AG10803 (cell line): ENCODE results near the gene BCAS2.

Experiments used
- DNase-seq: peaks from one replicate; pipeline ENCODE4 v3.0.0; 2010; ENCODE audit warnings: low read depth
- H3K4me3 ChIP-seq: 2 replicates; pipeline ENCODE4 v1.5.1; 2011; ENCODE audit warnings: mild to moderate bottlenecking, low read length, control low read depth
- TF ChIP-seq, protein P1 (sequence below): conservative IDR thresholded peaks from 2 replicates; pipeline ENCODE4 v1.5.1; 2011; ENCODE audit warnings: mild to moderate bottlenecking, low read length, control low read depth, inconsistent platforms

The BCAS2 gene

GRCh38 chr1:114535401-114535800 is 46.0 kb downstream of the BCAS2 start:
- DNase-seq = no peak
- TF ChIP-seq, protein P1, sequence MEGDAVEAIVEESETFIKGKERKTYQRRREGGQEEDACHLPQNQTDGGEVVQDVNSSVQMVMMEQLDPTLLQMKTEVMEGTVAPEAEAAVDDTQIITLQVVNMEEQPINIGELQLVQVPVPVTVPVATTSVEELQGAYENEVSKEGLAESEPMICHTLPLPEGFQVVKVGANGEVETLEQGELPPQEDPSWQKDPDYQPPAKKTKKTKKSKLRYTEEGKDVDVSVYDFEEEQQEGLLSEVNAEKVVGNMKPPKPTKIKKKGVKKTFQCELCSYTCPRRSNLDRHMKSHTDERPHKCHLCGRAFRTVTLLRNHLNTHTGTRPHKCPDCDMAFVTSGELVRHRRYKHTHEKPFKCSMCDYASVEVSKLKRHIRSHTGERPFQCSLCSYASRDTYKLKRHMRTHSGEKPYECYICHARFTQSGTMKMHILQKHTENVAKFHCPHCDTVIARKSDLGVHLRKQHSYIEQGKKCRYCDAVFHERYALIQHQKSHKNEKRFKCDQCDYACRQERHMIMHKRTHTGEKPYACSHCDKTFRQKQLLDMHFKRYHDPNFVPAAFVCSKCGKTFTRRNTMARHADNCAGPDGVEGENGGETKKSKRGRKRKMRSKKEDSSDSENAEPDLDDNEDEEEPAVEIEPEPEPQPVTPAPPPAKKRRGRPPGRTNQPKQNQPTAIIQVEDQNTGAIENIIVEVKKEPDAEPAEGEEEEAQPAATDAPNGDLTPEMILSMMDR = no peak
- no peak overlapping the region for H3K4me3 ChIP-seq

DNA sequence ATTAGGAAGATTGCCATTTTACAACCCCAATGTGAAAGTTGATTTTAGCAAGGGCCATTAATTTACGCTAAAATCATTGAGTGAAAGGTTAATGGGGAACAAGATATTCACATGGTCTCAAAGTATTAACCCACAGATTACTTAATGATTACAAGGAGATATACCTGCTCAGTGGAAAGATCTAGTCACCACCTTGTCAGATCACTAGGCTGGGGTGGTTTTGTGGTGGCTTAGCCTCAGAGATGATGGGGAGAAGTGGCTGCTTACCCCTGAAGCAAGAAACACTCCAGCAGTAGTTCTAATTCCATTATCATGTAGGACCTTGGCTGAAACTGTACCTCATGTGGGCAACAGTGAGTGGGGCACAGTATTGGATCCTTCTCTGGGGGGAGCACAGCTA is 50.3 kb downstream of the BCAS2 start:
- H3K4me3 ChIP-seq = no peak overlapping the region
- TF ChIP-seq, protein P1 = no peak
- DNase-seq = no peak

- H3K4me3 ChIP-seq = no peak overlapping the region
- no peak for DNase-seq
- TF ChIP-seq, protein P1 = no peak
Observed at GRCh38 chr1:114530224-114530623, 51.2 kb downstream of the BCAS2 start.

GRCh38 chr1:114524944-114525343 is 56.5 kb downstream of the BCAS2 start:
- H3K4me3 ChIP-seq = no peak overlapping the region
- TF ChIP-seq, protein P1 = no peak
- DNase-seq = no peak

GRCh38 chr1:114522264-114522575 is 59.2 kb downstream of the BCAS2 start:
- TF ChIP-seq, protein P1 = no peak
- H3K4me3 ChIP-seq = no peak overlapping the region
- no peak for DNase-seq

GRCh38 chr1:114521396-114522263 is 59.8 kb downstream of the BCAS2 start:
- TF ChIP-seq, protein P1 = no peak
- H3K4me3 ChIP-seq = no peak overlapping the region
- DNase-seq = no peak
